CD4-positive, alpha-beta T cell treated with Interleukin-21 for 1 hour (primary cell): ENCODE measurements around the gene PPL.
"Not testable (repeated sequence)": the region's sequence is repeated elsewhere in the genome, so short reads cannot be mapped to it uniquely, and the experiment has no call there.

ENCODE experiments used
- DNase-seq: peaks from one replicate; pipeline ENCODE4 v3.0.0-alpha.2; 2020

Gene PPL

GRCh38 chr16:4957720-4958509 is 21.0 kb upstream of the PPL start, which contains the start of gene SEC14L5:
Gene SEC14L5, plus strand, starts transcription at chr16:4958330. Its CDS starts 994 bp downstream, at chr16:4959324.
- DNase-seq: peak; percentile 92

GRCh38 chr16:4957420-4957719 is 20.4 kb upstream of the PPL start:
- no peak for DNase-seq

GRCh38 chr16:4954714-4955113 is 17.8 kb upstream of the PPL start:
- DNase-seq: no peak

GRCh38 chr16:4951583-4951982 is 14.6 kb upstream of the PPL start:
- DNase-seq: not testable (repeated sequence)

GRCh38 chr16:4949986-4950385 is 13.0 kb upstream of the PPL start:
- DNase-seq: no peak

- DNase-seq: no peak
These were observed 12.2 kb upstream of the PPL start for GRCh38 chr16:4948903-4949766.

- DNase-seq: no peak
These were observed 11.0 kb upstream of the PPL start for GRCh38 chr16:4947722-4948503.

GRCh38 chr16:4946917-4947316 is 10.0 kb upstream of the PPL start:
- DNase-seq: no peak

GRCh38 chr16:4945560-4946502 is 8.9 kb upstream of the PPL start:
- no peak for DNase-seq

GRCh38 chr16:4944333-4945281 is 7.7 kb upstream of the PPL start:
- no peak for DNase-seq

GRCh38 chr16:4942481-4942880 is 5.5 kb upstream of the PPL start:
- no peak for DNase-seq

- no peak for DNase-seq
These were observed 3.8 kb upstream of the PPL start for GRCh38 chr16:4940719-4941118.

GRCh38 chr16:4938683-4939030 is 1.7 kb upstream of the PPL start:
- no peak for DNase-seq

GRCh38 chr16:4937782-4938682 is 1.1 kb upstream of the PPL start:
- no peak for DNase-seq

GRCh38 chr16:4936181-4936990 is 562 bp downstream of the PPL start:
- DNase-seq: no peak

GRCh38 chr16:4935241-4935855 is 1.6 kb downstream of the PPL start:
- no peak for DNase-seq

GRCh38 chr16:4934591-4934990 is 2.4 kb downstream of the PPL start:
- no peak for DNase-seq

- no peak for DNase-seq
These were observed 3.0 kb downstream of the PPL start for GRCh38 chr16:4933871-4934395.
